Cardiac muscle cell (in vitro differentiated cells and primary cell): ENCODE results near the gene ATP9B. TPM values are rescaled to one million over a fixed set of nuclear protein-coding genes. Genes with fewer than 3 reads are reported as not detected.
"Not testable (repeated sequence)": the region's sequence is repeated elsewhere in the genome, so short reads cannot be mapped to it uniquely, and the experiment has no call there.

ENCODE experiments used
- DNase-seq, 2 donors: peaks; one replicate each; pipeline versions ENCODE4 v3.0.0 to v3.0.0-alpha.2; 2010 to 2017; ENCODE audit warnings: low read depth in 1 of 2, low spot score in 1 of 2
- H3K27ac ChIP-seq: fragments of 200-600 bp; sonication (generic); 2 replicates; pipeline ENCODE4 v1.5.1; 2016
- H3K27me3 ChIP-seq: fragments of 200-600 bp; sonication (generic); 2 replicates; pipeline ENCODE4 v1.6.0; 2016; ENCODE audit warnings: control low read depth
- H3K36me3 ChIP-seq: fragments of 200-600 bp; sonication (generic); 2 replicates; pipeline ENCODE4 v1.5.1; 2016; ENCODE audit warnings: control low read depth
- H3K4me1 ChIP-seq: fragments of 200-600 bp; sonication (generic); 2 replicates; pipeline ENCODE4 v1.8.1; 2017; ENCODE audit warnings: low read depth, mild to moderate bottlenecking, mixed run types
- H3K4me3 ChIP-seq: fragments of 200-600 bp; sonication (generic); 2 replicates; pipeline ENCODE4 v1.5.1; 2016; ENCODE audit warnings: mild to moderate bottlenecking
- H3K9me3 ChIP-seq: fragments of 200-600 bp; sonication (generic); 2 replicates; pipeline ENCODE4 v1.5.1; 2017; ENCODE audit warnings: low read depth, mild to moderate bottlenecking, control low read depth
- polyA plus RNA-seq: library from polyadenylated mRNA; unstranded; fragments of >200 nt; fragmentation: Nextera tagmentation; extraction: Ambion mirVana; gene quantifications from 2 replicates; pipeline ENCODE4 v1.2.1, GENCODE V29; 2016
- total RNA-seq: library from RNA; depleted of rRNA; stranded (reverse); fragments of >200 nt; gene quantifications from 2 replicates; pipeline ENCODE4 v1.2.3, GENCODE V29; 2016
- TF ChIP-seq, protein P1 (sequence below): IDR thresholded peaks from 2 replicates; pipeline ENCODE4 v1.5.1; 2012; ENCODE audit warnings: low read depth, mild to moderate bottlenecking, low read length

ATP9B gene
- total and polyA plus RNA-seq, 2 experiments from 2014 or later = 14.1 to 14.2 TPM

DNA sequence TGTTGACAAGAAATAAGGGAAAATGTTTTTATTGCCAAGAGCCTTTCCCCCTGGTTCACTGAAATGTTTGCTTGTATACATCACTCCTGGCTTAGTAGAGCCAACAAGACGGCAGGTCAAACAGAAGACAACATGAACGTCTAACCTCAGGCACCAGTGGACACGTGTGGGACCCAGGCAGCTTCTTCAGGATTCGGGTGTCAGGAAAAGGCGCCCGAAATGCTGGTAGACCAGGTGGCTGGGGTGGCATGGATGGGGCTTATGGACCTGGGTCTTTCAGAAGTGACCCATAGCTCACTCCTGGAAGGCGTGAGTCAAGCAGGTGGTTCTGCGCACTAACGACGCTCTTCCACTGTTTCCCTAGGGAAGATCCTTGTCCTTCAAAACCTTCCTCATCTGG lies 303.3 kb downstream of the ATP9B start:
- DNase-seq = no peak
- TF ChIP-seq, protein P1, sequence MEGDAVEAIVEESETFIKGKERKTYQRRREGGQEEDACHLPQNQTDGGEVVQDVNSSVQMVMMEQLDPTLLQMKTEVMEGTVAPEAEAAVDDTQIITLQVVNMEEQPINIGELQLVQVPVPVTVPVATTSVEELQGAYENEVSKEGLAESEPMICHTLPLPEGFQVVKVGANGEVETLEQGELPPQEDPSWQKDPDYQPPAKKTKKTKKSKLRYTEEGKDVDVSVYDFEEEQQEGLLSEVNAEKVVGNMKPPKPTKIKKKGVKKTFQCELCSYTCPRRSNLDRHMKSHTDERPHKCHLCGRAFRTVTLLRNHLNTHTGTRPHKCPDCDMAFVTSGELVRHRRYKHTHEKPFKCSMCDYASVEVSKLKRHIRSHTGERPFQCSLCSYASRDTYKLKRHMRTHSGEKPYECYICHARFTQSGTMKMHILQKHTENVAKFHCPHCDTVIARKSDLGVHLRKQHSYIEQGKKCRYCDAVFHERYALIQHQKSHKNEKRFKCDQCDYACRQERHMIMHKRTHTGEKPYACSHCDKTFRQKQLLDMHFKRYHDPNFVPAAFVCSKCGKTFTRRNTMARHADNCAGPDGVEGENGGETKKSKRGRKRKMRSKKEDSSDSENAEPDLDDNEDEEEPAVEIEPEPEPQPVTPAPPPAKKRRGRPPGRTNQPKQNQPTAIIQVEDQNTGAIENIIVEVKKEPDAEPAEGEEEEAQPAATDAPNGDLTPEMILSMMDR = no peak
- no peak overlapping the region for H3K27ac ChIP-seq
- peaks cover 3% of the 10 kb centered on the region for H3K36me3 ChIP-seq
- no peak overlapping the region for H3K4me3 ChIP-seq
- no peaks in the 10 kb centered on the region for H3K9me3 ChIP-seq
- no peaks in the 10 kb centered on the region for H3K4me1 ChIP-seq
- H3K27me3 ChIP-seq = no peaks in the 10 kb centered on the region

DNA sequence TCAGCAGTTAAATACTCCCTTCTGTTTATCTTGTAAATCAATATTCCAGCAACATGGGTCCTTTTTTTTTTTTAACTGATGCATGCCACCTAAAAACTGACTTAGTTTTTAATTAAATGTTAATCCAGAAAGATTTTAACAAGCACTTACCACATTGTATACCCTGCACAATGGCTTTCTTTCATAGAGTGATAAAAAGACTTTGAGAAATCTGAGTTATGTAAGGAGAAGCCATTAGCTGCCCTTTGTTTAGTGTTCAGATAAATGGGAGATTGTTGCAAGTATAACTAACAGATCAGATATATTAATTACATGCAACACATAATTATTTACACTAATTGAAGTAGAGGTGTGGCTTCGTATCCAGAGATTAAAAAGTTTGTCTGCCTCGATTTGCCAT lies 303.8 kb downstream of the ATP9B start:
- Histone ChIP-seq H3K27me3 (no peaks in the 10 kb centered on the region), H3K4me1 (no peaks in the 10 kb centered on the region), H3K9me3 (no peaks in the 10 kb centered on the region), H3K36me3 (peaks cover 3% of the 10 kb centered on the region), H3K27ac (no peak overlapping the region), H3K4me3 (no peak overlapping the region)
- no peak for DNase-seq
- TF ChIP-seq, protein P1 = no peak

- Histone ChIP-seq H3K9me3 (no peaks in the 10 kb centered on the region), H3K27me3 (no peaks in the 10 kb centered on the region), H3K4me1 (no peaks in the 10 kb centered on the region), H3K27ac (no peak overlapping the region), H3K4me3 (no peak overlapping the region), H3K36me3 (peaks cover 3% of the 10 kb centered on the region)
- no peak for DNase-seq
- TF ChIP-seq, protein P1 = no peak
These were observed 304.5 kb downstream of the ATP9B start for GRCh38 chr18:79373736-79374135.

- Histone ChIP-seq H3K9me3 (no peaks in the 10 kb centered on the region), H3K27ac (no peak overlapping the region), H3K4me3 (no peak overlapping the region), H3K4me1 (no peaks in the 10 kb centered on the region), H3K27me3 (no peaks in the 10 kb centered on the region), H3K36me3 (peaks cover 3% of the 10 kb centered on the region)
- TF ChIP-seq, protein P1 = no peak
- DNase-seq = no peak
These were observed 305.4 kb downstream of the ATP9B start for GRCh38 chr18:79374408-79375171.

- TF ChIP-seq, protein P1 = no peak
- H3K9me3 ChIP-seq = no peaks in the 10 kb centered on the region
- H3K27ac ChIP-seq = no peak overlapping the region
- no peak for DNase-seq
- no peak overlapping the region for H3K4me3 ChIP-seq
- H3K4me1 ChIP-seq = no peaks in the 10 kb centered on the region
- H3K27me3 ChIP-seq = no peaks in the 10 kb centered on the region
- H3K36me3 ChIP-seq = peaks cover 3% of the 10 kb centered on the region
These were observed 306.4 kb downstream of the ATP9B start for GRCh38 chr18:79375441-79376154.

DNA sequence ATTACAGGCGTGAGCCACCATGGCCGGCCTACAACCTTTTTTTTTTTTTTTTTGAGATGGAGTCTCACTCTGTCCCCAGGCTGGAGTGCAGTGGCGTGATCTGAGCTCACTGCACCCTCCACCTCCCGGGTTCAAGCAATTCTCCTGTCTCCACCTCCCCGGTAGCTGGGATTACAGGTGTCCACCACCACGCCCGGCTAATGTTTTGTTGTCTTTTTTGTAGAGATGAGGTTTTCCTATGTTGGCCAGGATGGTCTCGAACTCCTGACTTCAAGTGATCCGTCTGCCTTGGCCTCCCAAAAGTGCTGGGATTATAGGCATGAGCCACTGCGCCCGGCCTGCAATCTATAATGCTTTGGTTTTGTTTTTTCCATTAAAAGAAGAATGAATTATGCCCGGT lies 307.5 kb downstream of the ATP9B start:
- H3K4me3 ChIP-seq, H3K27me3 ChIP-seq, H3K9me3 ChIP-seq, H3K36me3 ChIP-seq, H3K4me1 ChIP-seq, H3K27ac ChIP-seq, DNase-seq: not testable (repeated sequence)
